ENCODE data around the gene TEAD4.

The TEAD4 gene

DNA sequence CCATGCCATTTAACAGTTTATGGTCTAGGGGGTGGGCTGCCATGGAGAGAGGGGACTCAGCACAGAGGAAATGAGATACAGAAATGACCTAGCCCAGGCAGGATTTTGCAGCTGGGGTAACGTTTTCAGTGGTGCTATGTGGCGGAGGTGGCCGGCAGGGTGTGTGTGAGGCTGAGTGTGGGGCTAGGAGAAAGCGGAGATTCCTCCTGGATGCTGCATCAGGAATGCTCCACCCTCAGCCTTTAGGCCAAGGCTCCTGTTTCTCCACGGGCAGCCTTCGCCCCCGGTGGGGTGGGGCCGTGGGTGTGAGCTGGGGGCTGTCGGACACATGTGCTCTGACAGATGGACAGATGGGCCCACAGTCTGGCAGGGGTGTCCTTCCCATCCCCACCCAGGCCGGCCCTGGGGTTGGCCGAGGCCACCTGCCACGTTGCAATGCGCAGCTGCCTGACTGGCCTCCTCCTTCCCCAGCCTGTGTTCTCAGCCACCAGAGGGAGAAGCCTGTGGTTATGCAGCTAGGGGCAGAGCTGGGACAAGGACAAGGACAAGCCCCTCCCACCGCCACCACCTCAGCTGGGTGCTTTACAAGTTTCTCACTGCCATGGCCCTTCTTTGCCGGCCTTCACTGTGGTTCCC, 44.3 kb downstream of the TEAD4 start:
- DNase-seq, result no peak

GRCh38 chr12:3004655-3005565, 45.7 kb downstream of the TEAD4 start:
- no peak for DNase-seq

DNA sequence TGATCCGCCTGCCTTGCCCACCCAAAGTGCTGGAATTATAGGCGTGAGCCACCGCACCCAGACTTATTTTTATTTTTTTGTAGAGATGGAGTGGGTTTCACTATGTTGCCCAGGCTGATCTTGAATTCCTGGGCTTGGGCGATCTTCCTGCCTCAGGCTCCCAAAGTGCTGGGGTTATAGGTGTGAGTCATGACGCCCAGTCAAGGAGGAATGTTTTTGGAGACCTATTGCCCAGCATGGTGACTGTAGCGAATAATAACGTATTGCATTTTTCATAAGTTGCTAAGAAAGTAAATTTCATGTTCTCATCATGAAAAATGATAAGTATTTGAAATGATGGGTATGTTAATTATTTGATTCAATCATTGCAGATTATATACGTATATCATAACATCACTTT, 46.5 kb downstream of the TEAD4 start:
- no peak for DNase-seq

DNA sequence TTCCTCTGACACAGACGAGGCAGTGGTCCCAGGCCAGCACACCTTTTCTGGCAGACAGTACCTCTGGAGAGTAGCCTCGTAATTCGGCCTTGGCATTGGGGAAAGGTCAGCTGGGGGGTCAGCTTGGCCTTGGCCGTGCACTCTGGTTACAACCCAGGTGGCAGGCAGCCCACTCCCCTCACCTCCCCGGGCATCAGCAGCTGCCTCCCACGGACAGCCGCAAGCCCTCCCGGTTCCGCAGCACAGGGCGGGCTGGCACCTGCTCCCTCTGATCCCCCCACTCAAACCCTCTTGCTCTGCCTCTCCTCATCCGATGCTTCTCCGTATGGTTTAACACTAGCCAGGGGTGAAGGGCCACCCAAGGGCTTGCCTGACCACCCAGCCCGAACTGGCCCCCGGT, 50.6 kb downstream of the TEAD4 start:
- DNase-seq, result no peak

- no peak for DNase-seq
Measured at GRCh38 chr12:3010214-3010930, 51.2 kb downstream of the TEAD4 start.

DNA sequence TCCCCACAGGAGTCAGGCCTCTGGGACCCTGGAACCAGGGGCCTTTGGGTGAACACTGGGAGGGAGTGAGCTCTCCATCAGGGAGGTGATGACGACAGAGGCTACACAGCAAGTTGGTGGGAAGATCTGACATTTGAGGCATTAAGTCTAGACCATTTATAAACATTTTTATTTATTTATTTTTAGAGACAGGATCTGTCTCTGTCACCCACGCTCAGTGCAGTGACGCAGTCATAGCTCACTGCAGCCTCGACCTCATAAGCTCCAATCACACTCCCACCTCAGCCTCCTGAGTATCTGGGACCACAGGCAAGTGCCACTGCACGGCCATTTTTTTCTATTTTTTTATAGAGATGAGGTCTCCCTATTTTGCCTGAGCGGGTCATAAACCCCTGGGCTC, 53.6 kb downstream of the TEAD4 start:
- no peak for DNase-seq

DNA sequence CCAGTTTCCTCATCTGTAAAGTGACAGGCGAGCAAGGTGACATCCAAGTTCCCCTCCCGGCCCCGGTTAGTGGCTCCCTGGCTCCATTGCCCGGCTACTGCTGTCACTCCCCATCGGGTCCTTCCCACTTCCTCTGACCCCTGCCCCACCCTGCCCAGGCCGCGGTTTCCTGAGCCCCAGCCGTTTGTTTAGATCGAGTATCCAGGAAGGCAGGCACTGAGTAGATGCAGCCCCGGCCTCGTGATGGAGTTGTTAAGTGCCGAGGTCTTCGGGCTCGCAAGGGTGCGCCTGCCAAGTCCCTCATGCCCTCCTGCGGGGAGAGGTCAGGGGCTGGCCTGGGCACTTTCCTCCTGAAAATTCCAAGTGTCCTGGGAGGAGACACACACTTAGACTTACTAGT, 55.4 kb downstream of the TEAD4 start:
- DNase-seq, result no peak

- DNase-seq, result no peak
Measured at GRCh38 chr12:3015356-3015755, 56.2 kb downstream of the TEAD4 start.

DNA sequence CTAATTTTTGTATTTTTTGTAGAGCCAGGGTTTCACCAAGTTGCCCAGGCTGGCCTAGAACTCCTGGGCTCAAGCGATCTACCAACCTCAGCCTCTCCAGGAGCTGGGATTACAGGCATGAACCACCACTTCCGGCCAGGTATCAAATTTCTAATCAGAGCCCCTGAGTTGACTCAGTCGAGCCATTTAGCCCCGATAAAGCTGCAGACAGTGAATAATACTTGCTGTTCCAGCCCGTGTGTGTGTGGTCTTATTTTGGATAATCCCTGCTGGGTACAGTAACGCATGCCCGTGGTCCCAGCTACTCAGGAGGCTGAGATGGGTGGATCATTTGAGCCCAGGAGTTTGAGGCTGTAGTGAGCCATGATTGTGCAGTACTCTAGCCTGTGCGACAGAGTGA, 57.0 kb downstream of the TEAD4 start:
- DNase-seq, result no peak

DNA sequence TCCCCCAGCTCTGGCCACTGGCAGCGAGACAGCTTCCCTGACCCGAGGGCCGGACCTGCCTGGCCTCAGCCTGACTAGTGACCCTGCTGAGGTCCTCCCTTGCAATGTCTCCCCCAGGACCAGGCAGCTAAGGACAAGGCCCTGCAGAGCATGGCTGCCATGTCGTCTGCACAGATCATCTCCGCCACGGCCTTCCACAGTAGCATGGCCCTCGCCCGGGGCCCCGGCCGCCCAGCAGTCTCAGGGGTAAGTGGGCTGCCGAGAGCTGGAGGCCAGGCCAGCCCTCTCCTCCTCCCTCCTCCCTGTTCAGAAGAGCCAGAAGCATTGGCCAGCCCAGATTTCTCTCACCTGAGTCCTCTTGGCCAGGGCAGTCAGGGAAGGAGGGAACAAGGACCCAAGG, 58.1 kb downstream of the TEAD4 start:
- no peak for DNase-seq

DNA sequence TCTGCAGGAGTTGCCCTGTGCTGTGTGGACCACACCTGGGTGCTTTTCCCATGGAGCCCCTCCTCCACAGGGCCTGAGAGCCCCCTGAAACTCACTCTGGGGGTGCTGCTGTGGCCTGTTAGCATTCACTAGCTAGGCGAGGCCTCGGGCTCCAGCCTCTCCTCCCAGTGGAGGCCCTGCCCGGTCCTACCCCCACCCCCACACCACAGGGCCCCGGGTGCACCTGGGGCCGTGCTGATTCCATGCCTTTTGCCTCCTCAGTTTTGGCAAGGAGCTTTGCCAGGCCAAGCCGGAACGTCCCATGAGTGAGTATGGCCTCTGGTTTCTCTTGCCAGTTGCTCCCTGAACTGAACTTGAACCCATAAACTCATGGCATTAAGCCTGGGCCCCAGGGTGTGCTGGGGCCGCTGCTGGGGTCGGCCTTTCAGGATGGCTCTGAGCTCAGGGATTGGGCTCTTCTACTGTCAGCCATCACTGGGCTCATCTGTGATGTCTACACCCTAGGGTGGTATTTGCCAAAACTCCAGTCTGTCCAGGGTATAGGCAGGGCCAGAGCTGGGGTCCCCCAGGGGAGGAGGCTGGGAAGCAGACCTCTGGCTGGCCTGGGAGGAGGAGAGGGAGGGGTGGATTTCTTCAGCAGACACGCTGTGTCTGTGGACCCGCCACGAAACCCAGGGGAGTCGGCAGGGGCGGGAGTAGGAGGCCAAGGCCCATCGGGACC, 59.2 kb downstream of the TEAD4 start:
- DNase-seq, result no peak

- no peak for DNase-seq
Measured at GRCh38 chr12:3019005-3019680, 59.9 kb downstream of the TEAD4 start.

GRCh38 chr12:3020399-3020798, 61.2 kb downstream of the TEAD4 start:
- DNase-seq, result no peak

DNA sequence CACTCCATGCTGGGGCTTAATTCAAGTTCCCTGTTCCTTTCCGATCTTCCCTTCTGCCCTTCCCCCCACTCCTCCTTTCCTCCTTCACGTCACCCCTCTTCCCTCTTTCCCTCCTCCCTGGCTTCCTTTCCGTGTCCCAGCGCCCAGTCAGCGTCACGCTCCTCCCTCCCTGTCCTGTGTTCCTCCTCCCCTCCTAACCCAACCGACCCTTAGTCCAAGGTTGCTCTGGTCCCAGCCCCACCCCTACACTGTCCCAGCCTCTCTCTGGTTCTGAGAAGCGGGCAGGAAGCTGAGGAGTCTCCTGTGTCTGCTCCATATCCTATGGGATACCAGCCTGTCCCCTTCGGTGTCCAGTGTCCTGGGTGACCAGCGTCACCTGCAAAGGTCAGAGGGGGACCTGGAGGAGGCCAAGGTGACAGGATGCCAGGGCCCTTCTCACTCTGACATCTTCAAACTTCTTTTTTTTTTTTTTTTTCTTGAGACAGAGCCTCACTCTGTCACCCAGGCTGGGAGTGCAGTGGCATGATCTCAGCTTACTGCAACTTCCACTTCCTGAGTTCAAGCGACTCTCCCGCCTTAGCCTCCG, 61.7 kb downstream of the TEAD4 start:
- DNase-seq, result no peak

DNA sequence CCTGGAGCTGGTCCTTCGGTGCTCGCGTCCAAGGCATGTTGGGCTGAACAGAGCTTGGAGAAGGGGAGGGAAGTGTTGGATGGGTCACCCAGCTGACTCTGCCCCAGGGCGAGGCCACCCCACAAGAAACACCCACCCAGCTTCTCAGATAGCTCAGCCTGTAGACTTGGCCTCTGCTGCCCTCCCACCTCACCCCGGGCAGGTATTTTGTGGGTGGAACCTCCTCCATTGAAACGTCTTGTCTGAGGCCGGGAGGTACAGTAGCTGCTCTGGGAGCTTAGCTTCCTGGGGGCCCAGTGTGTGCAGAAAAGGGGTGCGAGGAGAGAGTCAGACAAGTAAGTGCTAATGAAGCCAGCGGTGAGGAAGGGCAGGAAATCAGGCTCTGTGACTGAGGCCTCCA, 63.2 kb downstream of the TEAD4 start:
- DNase-seq, result no peak

GRCh38 chr12:3022961-3023360, 63.8 kb downstream of the TEAD4 start:
- no peak for DNase-seq

DNA sequence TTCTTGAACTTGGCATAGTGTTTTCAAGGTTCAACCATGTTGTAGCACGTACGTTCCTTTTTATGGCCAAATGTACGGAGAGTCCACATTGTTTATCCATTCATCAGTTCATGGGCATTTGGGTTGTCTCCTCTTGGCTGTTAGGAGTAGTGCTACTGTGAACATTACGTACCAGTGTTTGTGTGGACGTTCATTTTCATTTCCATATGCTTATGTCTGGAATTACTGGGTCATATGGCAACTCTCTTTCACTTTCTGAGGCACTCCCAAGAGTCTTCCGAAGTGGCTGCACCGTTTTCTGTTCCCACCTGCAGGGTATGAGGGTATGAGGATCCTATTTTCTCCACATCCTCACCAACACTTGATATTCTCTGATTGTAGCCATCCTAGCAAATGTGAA, 68.9 kb downstream of the TEAD4 start:
- no peak for DNase-seq

- DNase-seq, result no peak
Measured at GRCh38 chr12:3030821-3031429, 71.7 kb downstream of the TEAD4 start.

GRCh38 chr12:3032161-3032560, 73.0 kb downstream of the TEAD4 start:
- no peak for DNase-seq

GRCh38 chr12:3032770-3033538, 73.8 kb downstream of the TEAD4 start:
- DNase-seq, result no peak

- DNase-seq, result no peak
Measured at GRCh38 chr12:3033539-3033867, 74.3 kb downstream of the TEAD4 start.

Measured in CD4-positive, alpha-beta T cell treated with Interleukin-15 for 1 hour (primary cell).